Measurements from ENCODE around the gene TRIM17. TPM values are rescaled to one million over a fixed set of nuclear protein-coding genes. Genes with fewer than 3 reads are reported as not detected.

TRIM17 gene
- total RNA-seq, 4 donors from 2014 or later: not detected

DNA sequence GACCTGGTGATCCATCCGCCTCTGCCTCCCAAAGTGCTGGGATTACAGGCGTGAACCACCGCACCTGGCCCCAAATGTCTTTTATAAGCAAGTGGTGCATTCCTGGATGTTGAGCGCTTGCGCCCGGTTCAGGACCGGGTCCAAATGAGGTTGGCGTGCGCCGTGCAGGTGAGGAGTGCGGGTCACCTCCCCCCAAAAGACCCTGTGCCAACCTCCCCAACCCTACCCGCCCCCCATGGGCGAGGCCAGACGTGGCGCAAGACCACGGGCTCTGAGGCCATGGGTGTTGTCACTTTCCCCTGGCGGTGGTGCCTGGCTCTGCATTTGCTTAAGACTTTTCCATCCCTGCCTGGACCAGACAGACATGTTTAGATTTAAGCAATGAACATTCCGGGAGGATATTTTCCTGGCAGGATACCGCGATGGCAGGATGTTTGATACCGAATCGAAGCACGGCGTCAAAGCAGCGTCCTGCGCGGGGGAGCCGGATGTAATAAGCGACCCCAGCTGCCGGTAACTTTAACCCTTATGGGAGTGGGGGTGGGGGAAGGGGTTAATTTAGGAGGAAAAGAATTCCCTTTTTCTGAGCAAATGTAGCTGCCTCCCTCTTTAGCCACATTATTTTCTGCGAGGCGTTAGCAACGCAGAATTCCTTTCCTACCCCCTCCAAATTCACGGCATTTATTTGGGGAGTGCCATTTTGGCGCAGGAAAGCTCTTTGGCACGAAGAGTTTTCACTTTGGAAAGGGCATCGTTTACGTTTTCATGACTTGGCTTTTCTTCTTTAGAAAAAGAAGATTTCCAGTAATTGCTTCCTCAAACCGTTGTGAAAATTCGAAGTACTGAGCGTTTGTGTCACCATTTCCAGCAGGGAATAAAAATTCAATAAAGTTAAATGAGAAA, 42.7 kb upstream of the TRIM17 start:
- Histone ChIP-seq H3K27ac (peak overlapping the region; percentile 87 to 95 (median 92)), H3K36me3 (no peaks in the 10 kb centered on the region), H3K9me3 (no peaks in the 10 kb centered on the region), H3K27me3 (peaks cover 63% of the 10 kb centered on the region), H3K4me1 (peaks cover 0 to 45% (median 23%) of the 10 kb centered on the region in 4 donors), H3K4me3 (peak overlapping the region in 3 of 4 donors; percentile 40 to 60 (median 52))
- no peak for TF ChIP-seq POLR2A (IDR thresholded peaks at IDR 0.05)
- TF ChIP-seq, protein P1, sequence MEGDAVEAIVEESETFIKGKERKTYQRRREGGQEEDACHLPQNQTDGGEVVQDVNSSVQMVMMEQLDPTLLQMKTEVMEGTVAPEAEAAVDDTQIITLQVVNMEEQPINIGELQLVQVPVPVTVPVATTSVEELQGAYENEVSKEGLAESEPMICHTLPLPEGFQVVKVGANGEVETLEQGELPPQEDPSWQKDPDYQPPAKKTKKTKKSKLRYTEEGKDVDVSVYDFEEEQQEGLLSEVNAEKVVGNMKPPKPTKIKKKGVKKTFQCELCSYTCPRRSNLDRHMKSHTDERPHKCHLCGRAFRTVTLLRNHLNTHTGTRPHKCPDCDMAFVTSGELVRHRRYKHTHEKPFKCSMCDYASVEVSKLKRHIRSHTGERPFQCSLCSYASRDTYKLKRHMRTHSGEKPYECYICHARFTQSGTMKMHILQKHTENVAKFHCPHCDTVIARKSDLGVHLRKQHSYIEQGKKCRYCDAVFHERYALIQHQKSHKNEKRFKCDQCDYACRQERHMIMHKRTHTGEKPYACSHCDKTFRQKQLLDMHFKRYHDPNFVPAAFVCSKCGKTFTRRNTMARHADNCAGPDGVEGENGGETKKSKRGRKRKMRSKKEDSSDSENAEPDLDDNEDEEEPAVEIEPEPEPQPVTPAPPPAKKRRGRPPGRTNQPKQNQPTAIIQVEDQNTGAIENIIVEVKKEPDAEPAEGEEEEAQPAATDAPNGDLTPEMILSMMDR (IDR thresholded peaks at IDR 0.05): peak; percentile 70 to 79 (median 74)
- peak; percentile 58 for DNase-seq
- intact Hi-C loops (cut with DNase I; ENCODE audit: low total_unique reads) (no loop called here), in situ Hi-C loops (cut with MboI; ENCODE audit: low pct_ligation_motif_present in 1 of 4, low pct_unique_long_range_greater_than_20kb in 1 of 4, low sequenced_read_pairs in 3 of 4) (no loop called here)
- WGBS, 2 donors (ENCODE audit: low coverage in 1 of 2): 7 to 39% methylated on average over 11 to 41 of the region's 41 CpGs

- Histone ChIP-seq H3K4me3 (peak overlapping the region; percentile 8 to 60 (median 46)), H3K36me3 (no peaks in the 10 kb centered on the region), H3K9me3 (no peaks in the 10 kb centered on the region), H3K4me1 (peaks cover 0 to 38% (median 19%) of the 10 kb centered on the region in 4 donors), H3K27ac (peak overlapping the region; percentile 87 to 95 (median 92)), H3K27me3 (peaks cover 45% of the 10 kb centered on the region)
- DNase-seq: peak; percentile 86
- intact Hi-C loops (cut with DNase I; ENCODE audit: low total_unique reads) (no loop called here), in situ Hi-C loops (cut with MboI; ENCODE audit: low pct_ligation_motif_present in 1 of 4, low pct_unique_long_range_greater_than_20kb in 1 of 4, low sequenced_read_pairs in 3 of 4) (no loop called here)
- TF ChIP-seq, protein P1 (IDR thresholded peaks at IDR 0.05): peak in 4 of 5 experiments; percentile 21 to 65 (median 30)
- no peak for TF ChIP-seq EP300 (IDR thresholded peaks at IDR 0.05; ENCODE audit: low read depth)
- TF ChIP-seq POLR2A (IDR thresholded peaks at IDR 0.05): peak; percentile 76
- peak; percentile 87 to 95 (median 94) for TF ChIP-seq POLR2AphosphoS5 (IDR thresholded peaks at IDR 0.05)
- WGBS, 2 donors (ENCODE audit: low coverage in 1 of 2): 0% methylated on average over 48 of the region's 74 CpGs; no CpG with 5 or more reads in 1 of the 2 donors
Measured at GRCh38 chr1:228457396-228458176, 40.9 kb upstream of the TRIM17 start.

GRCh38 chr1:228457017-228457395, 40.3 kb upstream of the TRIM17 start:
- in situ Hi-C loops (cut with MboI; ENCODE audit: low pct_ligation_motif_present in 1 of 4, low pct_unique_long_range_greater_than_20kb in 1 of 4, low sequenced_read_pairs in 3 of 4) (no loop called here), intact Hi-C loops (cut with DNase I; ENCODE audit: low total_unique reads) (no loop called here)
- WGBS, 2 donors (ENCODE audit: low coverage in 1 of 2): 10 to 11% methylated on average over 3 to 11 of the region's 13 CpGs
- no peak for DNase-seq
- Histone ChIP-seq H3K36me3 (no peaks in the 10 kb centered on the region), H3K4me3 (peak overlapping the region; percentile 8 to 60 (median 46)), H3K27me3 (peaks cover 39% of the 10 kb centered on the region), H3K9me3 (no peaks in the 10 kb centered on the region), H3K27ac (peak overlapping the region; percentile 87 to 95 (median 92)), H3K4me1 (peaks cover 0 to 38% (median 19%) of the 10 kb centered on the region in 4 donors)
- TF ChIP-seq EP300 (IDR thresholded peaks at IDR 0.05; ENCODE audit: low read depth): no peak
- TF ChIP-seq POLR2AphosphoS5 (IDR thresholded peaks at IDR 0.05): no peak
- TF ChIP-seq, protein P1 (IDR thresholded peaks at IDR 0.05): no peak
- TF ChIP-seq POLR2A (IDR thresholded peaks at IDR 0.05): no peak
